Astrocyte of the spinal cord (primary cell): ENCODE measurements around the gene RASD1.

ENCODE experiments used
- DNase-seq: peaks from one replicate; pipeline ENCODE4 v3.0.0; 2011; ENCODE audit warnings: low read depth, low spot score
- H3K4me3 ChIP-seq: 2 replicates; pipeline ENCODE4 v1.5.1; 2011; ENCODE audit warnings: low read depth, mild to moderate bottlenecking, low read length, moderate library complexity
- in situ Hi-C: cut with HindIII; loops from 2 replicates; pipeline ENCODE4 v1.10.0; 2017; ENCODE audit warnings: low sequenced_read_pairs
- TF ChIP-seq, protein P1 (sequence below): IDR thresholded peaks from 2 replicates; pipeline ENCODE4 v1.5.1; 2012; ENCODE audit warnings: low read depth, mild to moderate bottlenecking, low read length, inconsistent platforms

The RASD1 gene

DNA sequence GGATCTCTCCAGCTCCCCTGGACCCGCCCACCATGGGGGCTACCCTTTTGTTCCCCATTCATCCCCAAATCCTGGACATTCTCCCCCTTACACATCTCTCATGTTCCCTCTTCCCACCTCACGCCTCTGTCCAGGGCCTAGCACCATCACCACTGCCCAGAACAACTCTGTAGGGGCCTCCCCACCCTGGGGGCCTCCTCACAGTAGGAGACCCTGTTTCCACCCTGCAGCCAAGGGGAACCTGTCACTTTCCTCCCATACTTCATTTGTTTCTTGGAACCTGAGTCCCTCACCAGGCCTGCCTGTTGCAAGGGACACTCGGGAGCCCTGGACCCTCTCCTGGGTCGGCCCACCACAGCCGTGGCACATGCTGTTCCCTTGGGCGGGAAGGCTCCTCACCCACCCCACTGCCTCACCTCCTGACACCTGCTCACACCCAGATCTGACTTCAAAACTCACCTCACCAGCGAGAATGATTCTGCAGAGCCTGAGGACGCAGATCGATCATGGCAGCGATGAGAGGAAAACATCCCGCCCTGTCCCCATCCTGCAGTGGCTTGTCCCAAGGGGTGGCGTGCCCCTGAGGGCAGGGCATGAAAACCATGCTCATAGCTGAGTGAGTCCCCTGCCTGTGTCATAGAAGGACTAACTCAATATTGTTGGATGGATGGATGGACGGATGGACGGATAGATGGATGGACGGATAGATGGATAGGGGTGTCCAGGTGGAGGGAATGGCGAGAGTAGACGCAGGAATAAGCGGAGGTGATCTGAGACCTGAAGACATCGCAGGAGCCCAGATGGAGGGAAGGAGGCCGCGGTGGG is 6.8 kb upstream of the RASD1 start:
- H3K4me3 ChIP-seq: no peak overlapping the region
- TF ChIP-seq, protein P1, sequence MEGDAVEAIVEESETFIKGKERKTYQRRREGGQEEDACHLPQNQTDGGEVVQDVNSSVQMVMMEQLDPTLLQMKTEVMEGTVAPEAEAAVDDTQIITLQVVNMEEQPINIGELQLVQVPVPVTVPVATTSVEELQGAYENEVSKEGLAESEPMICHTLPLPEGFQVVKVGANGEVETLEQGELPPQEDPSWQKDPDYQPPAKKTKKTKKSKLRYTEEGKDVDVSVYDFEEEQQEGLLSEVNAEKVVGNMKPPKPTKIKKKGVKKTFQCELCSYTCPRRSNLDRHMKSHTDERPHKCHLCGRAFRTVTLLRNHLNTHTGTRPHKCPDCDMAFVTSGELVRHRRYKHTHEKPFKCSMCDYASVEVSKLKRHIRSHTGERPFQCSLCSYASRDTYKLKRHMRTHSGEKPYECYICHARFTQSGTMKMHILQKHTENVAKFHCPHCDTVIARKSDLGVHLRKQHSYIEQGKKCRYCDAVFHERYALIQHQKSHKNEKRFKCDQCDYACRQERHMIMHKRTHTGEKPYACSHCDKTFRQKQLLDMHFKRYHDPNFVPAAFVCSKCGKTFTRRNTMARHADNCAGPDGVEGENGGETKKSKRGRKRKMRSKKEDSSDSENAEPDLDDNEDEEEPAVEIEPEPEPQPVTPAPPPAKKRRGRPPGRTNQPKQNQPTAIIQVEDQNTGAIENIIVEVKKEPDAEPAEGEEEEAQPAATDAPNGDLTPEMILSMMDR: no peak
- in situ Hi-C loops: no loop called here
- DNase-seq: no peak

DNA sequence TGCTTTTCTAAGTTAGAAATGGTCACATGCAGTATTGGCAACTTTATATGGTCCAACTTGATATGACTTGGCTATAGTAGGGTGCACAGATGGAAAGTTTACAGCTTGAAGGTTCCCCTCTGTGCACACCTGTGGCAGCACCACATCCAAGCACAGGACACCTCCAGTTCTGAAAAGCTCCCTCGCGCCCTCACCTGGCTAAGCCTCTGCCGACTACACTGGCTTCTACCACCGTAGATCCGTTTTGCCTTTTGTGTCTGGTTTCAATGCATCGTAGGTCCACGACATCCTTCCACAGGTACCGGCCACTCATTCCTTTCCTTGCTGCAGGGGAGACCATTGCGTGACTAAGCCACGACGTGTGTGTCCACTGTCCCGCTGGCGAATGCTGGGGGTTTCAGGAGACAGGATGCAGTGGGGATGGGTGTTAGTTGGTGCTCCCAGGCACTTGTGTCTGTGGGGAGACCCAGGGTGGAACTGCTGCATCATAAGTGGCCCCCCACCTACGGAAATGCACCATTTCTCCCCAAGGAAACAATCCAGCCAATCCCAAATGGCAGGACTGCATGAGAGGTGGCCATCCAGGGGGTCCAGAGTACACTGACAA is 4.9 kb upstream of the RASD1 start:
- in situ Hi-C loops: no loop called here
- TF ChIP-seq, protein P1: no peak
- no peak overlapping the region for H3K4me3 ChIP-seq
- DNase-seq: no peak

DNA sequence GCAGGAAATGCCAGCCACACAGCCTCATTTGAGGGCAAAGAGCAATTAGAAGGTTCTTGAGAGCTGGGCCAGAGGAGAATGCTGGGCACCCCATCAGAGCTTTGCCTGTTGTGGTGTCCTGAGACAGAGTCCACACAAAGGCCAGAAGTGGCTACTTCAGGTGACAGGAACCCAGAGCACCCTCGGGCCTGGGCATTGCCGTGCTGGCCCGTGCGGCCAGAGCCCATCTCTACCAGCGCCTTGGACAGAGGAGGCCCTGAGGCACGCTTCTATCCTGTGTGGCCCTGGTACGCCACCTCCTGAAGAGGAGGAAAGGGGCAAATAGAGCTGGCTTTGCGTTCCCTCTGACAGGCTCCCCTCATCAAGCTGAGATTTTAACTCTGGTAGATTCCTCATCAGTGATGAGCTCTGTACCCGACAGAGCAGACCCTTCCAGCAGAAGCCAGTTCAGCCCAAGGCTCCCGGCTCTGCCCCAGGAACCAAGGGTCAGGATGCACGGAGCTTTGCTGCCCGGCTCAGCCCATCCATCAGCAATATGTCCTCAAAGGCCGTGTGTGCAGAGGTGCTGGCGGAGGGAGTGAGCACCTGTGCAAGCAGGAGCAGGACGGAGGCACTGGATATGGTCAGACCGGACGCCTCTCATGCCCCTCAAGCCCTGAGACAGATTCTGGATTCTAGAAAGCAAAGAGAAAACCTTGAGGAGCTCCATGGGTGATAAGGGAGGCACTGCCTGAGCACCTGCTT is 3.4 kb upstream of the RASD1 start:
- DNase-seq: no peak
- no peak overlapping the region for H3K4me3 ChIP-seq
- in situ Hi-C loops: no loop called here
- TF ChIP-seq, protein P1: no peak

DNA sequence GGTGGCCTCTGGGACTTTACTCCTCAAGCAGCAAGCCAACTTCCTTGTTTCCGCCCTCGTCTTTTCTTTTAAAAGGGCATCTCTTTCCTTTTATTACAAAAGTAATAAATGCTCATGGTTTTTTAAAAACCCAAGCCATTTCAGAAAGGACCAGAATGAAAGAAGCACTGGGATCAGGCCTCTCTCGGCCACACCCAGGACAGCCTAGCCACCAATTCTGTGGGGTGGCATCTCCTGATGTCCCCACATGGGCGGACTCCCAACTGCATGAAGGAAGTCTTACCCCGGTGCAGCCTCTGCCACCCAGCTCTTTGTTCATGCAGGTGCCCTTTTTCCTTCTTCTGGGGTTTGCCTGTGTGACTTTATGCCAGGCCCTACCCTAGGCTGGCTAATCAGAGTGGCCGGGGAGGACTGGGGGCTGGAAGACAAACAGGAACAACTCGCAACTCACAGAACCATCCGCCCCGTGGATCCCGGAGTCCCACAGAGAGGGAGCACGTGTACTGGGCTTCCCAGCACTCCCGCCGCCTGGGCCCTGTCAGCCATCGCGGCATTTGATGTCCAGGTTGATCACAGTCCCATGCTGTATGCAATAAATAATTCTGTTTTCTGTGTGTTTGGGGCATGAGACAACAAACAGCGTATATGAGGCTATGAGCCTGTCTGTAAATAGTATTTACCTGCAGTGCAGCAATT is 2.6 kb upstream of the RASD1 start:
- in situ Hi-C loops: no loop called here
- TF ChIP-seq, protein P1: no peak
- no peak for DNase-seq
- no peak overlapping the region for H3K4me3 ChIP-seq

DNA sequence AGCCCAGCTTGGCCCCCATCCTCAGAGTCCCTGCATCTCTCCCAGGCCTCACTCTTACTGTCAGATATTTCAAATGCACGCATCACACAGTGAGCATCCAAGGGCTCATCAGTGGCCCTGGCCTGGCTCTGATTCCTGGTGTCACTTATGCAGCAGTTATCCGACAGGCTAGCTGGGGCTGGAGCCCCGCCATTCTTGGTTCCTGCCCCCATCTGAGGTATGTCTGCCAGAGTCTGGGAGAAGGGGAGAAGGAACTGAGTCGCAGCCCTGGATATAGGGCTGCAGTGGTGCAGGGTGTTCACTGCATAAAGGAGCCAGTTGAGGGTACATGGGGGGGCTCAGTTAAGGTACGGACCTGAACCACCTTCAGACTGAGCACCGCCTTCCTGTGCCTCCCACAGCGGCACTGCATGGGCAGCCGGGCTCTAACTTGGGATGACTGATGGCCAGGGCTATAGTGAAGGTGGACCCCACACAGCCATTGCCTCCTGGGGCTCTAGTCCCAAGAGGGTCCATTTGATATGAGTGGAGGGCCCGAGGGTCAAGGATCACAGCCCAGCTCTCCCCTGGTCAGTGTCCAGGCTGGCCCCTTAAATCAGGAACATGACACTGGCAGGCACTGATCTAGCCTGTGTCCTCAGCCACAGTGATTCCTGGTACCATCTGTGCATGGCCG is 1.8 kb upstream of the RASD1 start:
- TF ChIP-seq, protein P1: no peak
- DNase-seq: no peak
- in situ Hi-C loops: no loop called here
- H3K4me3 ChIP-seq: no peak overlapping the region
